HepG2 (cell line): ENCODE results near the gene CEP19. TPM values are rescaled to one million over a fixed set of nuclear protein-coding genes. Genes with fewer than 3 reads are reported as not detected.

ENCODE experiments used
- ATAC-seq: fragments of 200-7000 bp; cut with Tn5 transposase; 3 replicates; pipeline ENCODE4 v1.9.1; 2020; ENCODE audit warnings: mild to moderate bottlenecking, moderate library complexity
- BruUV-seq: library from RNA; stranded (reverse); fragments of 400-500 nt; replicated peaks from 2 replicates; lab custom pipeline; 2021; lab: Mats Ljungman, UMichigan
- CTCF ChIA-PET: fragments of 300-600 bp; formaldehyde crosslinking; extraction: SDS; loops from one replicate; lab custom pipeline; 2021; ENCODE audit warnings: low total read pairs, inconsistent platforms, low intra/inter-chr PET ratio; lab: Yijun Ruan, JAX
- POLR2A ChIA-PET: fragments of 350-600 bp; sonication (Branson Sonifier 250); formaldehyde crosslinking; loops from one replicate; lab custom pipeline; 2020; ENCODE audit warnings: antibody characterized with exemption, inconsistent platforms; lab: Yijun Ruan, JAX
- DNase-seq: peaks from one replicate; pipeline ENCODE4 v3.0.0-alpha.2; 2015; ENCODE audit warnings: low spot score
- FAIRE-seq: peaks from 3 replicates; lab custom pipeline; 2011; peaks lifted over from hg19 to GRCh38; lab: Jason Lieb, UNC
- H2AFZ ChIP-seq: one replicate; pipeline ENCODE4 v1.6.1; 2011; ENCODE audit warnings: low read length, inconsistent platforms
- H3K27ac ChIP-seq: fragments of 300-600 bp; 3 replicates; pipeline ENCODE4 v1.8.0; 2011; ENCODE audit warnings: mixed run types, mild to moderate bottlenecking, mixed read lengths, low read length, inconsistent platforms; ENCODE audit not compliant: insufficient read depth; ENCODE audit errors: extremely low read length
- H3K27me3 ChIP-seq, 2 experiments: fragments of 200-600 bp in 1 of 2; 2 replicates in 1 of 2; 3 replicates in 1 of 2; pipeline versions ENCODE4 v1.6.0 to v1.8.0; 2011; ENCODE audit warnings: low read length in 2 of 2, mild to moderate bottlenecking in 2 of 2, moderate library complexity in 2 of 2, inconsistent platforms in 1 of 2; ENCODE audit not compliant: insufficient read depth in 2 of 2, control insufficient read depth in 1 of 2
- H3K36me3 ChIP-seq, 2 experiments: fragments of 200-600 bp in 1 of 2; replicated peaks in 1 of 2; 2 replicates in 1 of 2; 3 replicates in 1 of 2; pipeline versions ENCODE4 v1.5.1 to v1.8.0; 2011; ENCODE audit warnings: low read length in 2 of 2, inconsistent platforms in 1 of 2; ENCODE audit not compliant: insufficient read depth in 2 of 2, control insufficient read depth in 1 of 2
- H3K4me1 ChIP-seq: 2 replicates; pipeline ENCODE4 v1.5.1; 2012; ENCODE audit warnings: low read length, inconsistent platforms; ENCODE audit not compliant: insufficient read depth
- H3K4me2 ChIP-seq: 2 replicates; pipeline ENCODE4 v1.6.0; 2011; ENCODE audit warnings: low read depth, low read length, inconsistent platforms
- H3K4me3 ChIP-seq, 3 experiments: fragments of 200-600 bp in 1 of 3; sonication (generic), shearing (Covaris generic) in 1 of 3; replicated peaks in 1 of 3; 2 replicates each; pipeline ENCODE4 v1.5.1; 2011 to 2016; ENCODE audit warnings: low read length in 3 of 3, inconsistent platforms in 2 of 3, low read depth in 2 of 3, mild to moderate bottlenecking in 2 of 3, control low read depth in 1 of 3, mixed read lengths in 1 of 3; ENCODE audit not compliant: insufficient read depth in 1 of 3
- H3K79me2 ChIP-seq: one replicate; pipeline ENCODE4 v1.6.1; 2011; ENCODE audit warnings: low read length, inconsistent platforms; ENCODE audit not compliant: insufficient read depth
- H3K9ac ChIP-seq: 2 replicates; pipeline ENCODE4 v1.6.0; 2011; ENCODE audit warnings: mild to moderate bottlenecking, low read depth, low read length, inconsistent platforms; ENCODE audit not compliant: insufficient read depth
- H3K9me3 ChIP-seq: 2 replicates; pipeline ENCODE4 v1.5.1; 2012; ENCODE audit warnings: mild to moderate bottlenecking, low read length
- H4K20me1 ChIP-seq: 2 replicates; pipeline ENCODE4 v1.6.0; 2011; ENCODE audit warnings: inconsistent platforms, mild to moderate bottlenecking, low read length, moderate library complexity; ENCODE audit not compliant: insufficient read depth
- ARID3A ChIP-seq: IDR thresholded peaks from 2 replicates; pipeline ENCODE4 v1.6.1; 2012; ENCODE audit warnings: low read depth, low read length, improper control_type of control experiment
- ATF7 ChIP-seq, 2 experiments: fragments of 450-650 bp in 1 of 2; sonication (generic) in 1 of 2; formaldehyde crosslinking in 1 of 2; IDR thresholded peaks; 2 replicates each; pipeline versions ENCODE4 v1.4.0 to v1.6.1; 2016 to 2020; ENCODE audit warnings: antibody characterized with exemption in 1 of 2, mild to moderate bottlenecking in 1 of 2, missing genetic modification reagents in 1 of 2
- CBFB ChIP-seq: sonication (generic); formaldehyde crosslinking; IDR thresholded peaks from 2 replicates; pipeline ENCODE4 v1.4.0; 2020; ENCODE audit warnings: missing genetic modification reagents
- CEBPG ChIP-seq: IDR thresholded peaks from 2 replicates; pipeline ENCODE4 v1.6.1; 2016
- CREB1 ChIP-seq, 2 experiments: fragments of 450-650 bp in 1 of 2; IDR thresholded peaks; 2 replicates each; pipeline ENCODE4 v1.6.1; 2016 to 2017; ENCODE audit warnings: control low read depth in 1 of 2, mild to moderate bottlenecking in 1 of 2, missing compliant biosample characterization in 1 of 2, missing genetic modification characterization in 1 of 2
- FOSL2 ChIP-seq: sonication (generic); formaldehyde crosslinking; IDR thresholded peaks from 2 replicates; pipeline ENCODE4 v1.4.0; 2020; ENCODE audit warnings: missing genetic modification reagents
- KMT2B ChIP-seq: IDR thresholded peaks from 2 replicates; pipeline ENCODE4 v1.6.1; 2016; ENCODE audit warnings: missing genetic modification reagents, missing compliant biosample characterization
- SMARCE1 ChIP-seq: fragments of 450-650 bp; IDR thresholded peaks from 2 replicates; pipeline ENCODE4 v1.6.1; 2017; ENCODE audit warnings: borderline replicate concordance
- WGBS: methylation state at CpG from one replicate; pipeline ENCODE4 v1.1.6; 2017; ENCODE audit warnings: low lambda C conversion rate; 5-methylcytosine and 5-hydroxymethylcytosine counted together
- in situ Hi-C: cut with HindIII; loops from 2 replicates; pipeline ENCODE4 v1.10.0; 2017; ENCODE audit warnings: low pct_unique_long_range_greater_than_20kb; ENCODE audit not compliant: extremely low pct_ligation_motif_present
- intact Hi-C: fragments of 100-400 bp; cut with micrococcal nuclease; formaldehyde crosslinking; loops from one replicate; pipeline ENCODE4 v1.10.0; 2022; ENCODE audit not compliant: unreplicated experiment
- polyA plus RNA-seq, 8 experiments: library from polyadenylated mRNA; depleted of rRNA in 3 of 8; stranded (reverse) in 7 of 8; unstranded in 1 of 8; fragments of >200 nt; fragmentation: Illumina TruSeq in 4 of 8; extraction: Trizol in 4 of 8; gene quantifications; 2 replicates each; pipeline versions ENCODE4 v1.2.1 to v1.2.3, GENCODE V29; 2011 to 2016; ENCODE audit warnings: low read depth in 4 of 8, missing spikeins in 1 of 8, mixed read lengths in 1 of 8; ENCODE audit not compliant: insufficient read depth in 1 of 8
- total RNA-seq, 5 experiments: library from RNA; depleted of rRNA; stranded (reverse); fragments of >200 nt; fragmentation: Illumina TruSeq; extraction: Trizol; gene quantifications; 2 replicates each; pipeline ENCODE4 v1.2.3, GENCODE V29; 2016; ENCODE audit warnings: low read depth in 1 of 5

CEP19 gene
- total and polyA plus RNA-seq, 2 of the 13 experiments (the other 11 are each of a cell fraction or from before 2014, with no cell fraction given), result 0.48 to 1.2 TPM

DNA sequence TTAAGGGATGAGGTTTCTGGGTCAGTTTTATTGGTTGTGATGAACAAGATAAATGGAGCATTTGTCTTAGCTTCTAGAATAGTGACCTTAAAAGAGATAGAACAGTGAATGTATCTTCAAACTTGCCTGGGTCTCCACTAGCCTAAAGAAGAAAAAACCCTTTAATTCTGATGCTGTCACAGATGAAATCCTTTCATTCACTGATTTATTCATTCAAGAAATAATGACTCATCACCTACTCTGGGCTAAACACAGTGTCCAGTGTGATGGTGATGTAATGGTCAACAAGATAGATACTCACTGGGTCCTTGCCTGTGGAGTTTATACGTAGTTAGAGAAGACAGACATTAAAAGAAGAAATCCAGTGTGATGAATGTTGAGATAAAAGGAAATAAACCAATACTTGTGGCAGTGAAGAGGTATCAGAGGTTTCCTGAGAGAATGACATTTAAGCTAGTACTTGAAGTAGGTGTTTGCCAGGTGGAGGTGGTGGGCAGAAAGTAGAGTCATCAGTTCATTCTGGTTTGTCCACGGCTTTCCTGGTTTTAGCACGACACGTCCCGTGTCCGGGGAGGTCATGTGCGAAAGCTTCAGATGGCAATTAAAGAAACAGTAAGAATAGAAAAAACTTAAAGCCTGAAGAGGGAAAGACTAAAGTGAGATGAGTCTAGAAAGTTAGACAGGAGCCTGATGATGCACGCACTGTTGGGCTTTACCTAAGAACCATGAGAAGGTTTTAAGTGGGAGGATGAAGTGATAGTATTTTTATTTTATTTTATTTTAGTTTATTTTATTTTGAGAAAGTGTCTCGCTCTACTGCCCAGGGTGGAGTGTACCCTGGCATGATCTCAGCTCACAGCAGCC is 46.1 kb upstream of the CEP19 start:
- DNase-seq (no peak), FAIRE-seq (no peak), ATAC-seq (no peak)
- Histone ChIP-seq H3K9ac (no peak overlapping the region), H3K27me3 (no peaks in the 10 kb centered on the region), H3K36me3 (peaks cover 0 to 3% of the 10 kb centered on the region in 2 experiments; a peak in 2 of 5 replicates), H3K27ac (no peak overlapping the region), H4K20me1 (peaks cover 14% of the 10 kb centered on the region), H3K4me2 (no peak overlapping the region), H2AFZ (no peak overlapping the region), H3K9me3 (peaks cover 8% of the 10 kb centered on the region; the same call in 1 of the 2 replicates), H3K4me1 (peaks cover 51% of the 10 kb centered on the region), H3K79me2 (peaks cover 78% of the 10 kb centered on the region), H3K4me3 (no peak overlapping the region)
- ChIA-PET CTCF (no interaction called here), POLR2A (interaction anchor here (1.1 kb wide), 1 partner anchor 19 kb away, joined by 3 read pairs; the partner anchor contains the start of gene PAK2)
- 91% methylated on average over 9 of the region's 9 CpGs for WGBS
- in situ Hi-C loops (no loop called here), intact Hi-C loops (no loop called here)
- no TSS peak for BruUV-seq
- TF ChIP-seq CEBPG, result 0 out of 2 replicates have a peak, but pooled peaks have one; percentile 5
- no peak for TF ChIP-seq SMARCE1
- peak; percentile 31; the same call in 1 of the 2 replicates for TF ChIP-seq ARID3A
- TF ChIP-seq CBFB, result no peak
- 0 out of 2 replicates have a peak, but pooled peaks have one; percentile 21 for TF ChIP-seq KMT2B (CRISPR knock-in tag)
- peak; percentile 50 for TF ChIP-seq ATF7 (IDR thresholded peaks at IDR 0.05)
- no peak for TF ChIP-seq ATF7 (CRISPR knock-in tag; IDR thresholded peaks at IDR 0.05)
- TF ChIP-seq FOSL2, result peak; percentile 60; the same call in 1 of the 2 replicates
- peak; percentile 54 for TF ChIP-seq CREB1 (IDR thresholded peaks at IDR 0.05)
- 0 out of 2 replicates have a peak, but pooled peaks have one; percentile 24 for TF ChIP-seq CREB1 (CRISPR knock-in tag; IDR thresholded peaks at IDR 0.05)
